Lung (tissue), 12 donors: ENCODE results near the gene FFAR3. TPM values are rescaled to one million over a fixed set of nuclear protein-coding genes. Genes with fewer than 3 reads are reported as not detected.
A peak's percentile ranks its signal among the peaks of the same experiment; 100 is the strongest.

Experiments
- ATAC-seq: fragments of 200-7000 bp; cut with Tn5 transposase; one replicate; pipeline ENCODE4 v1.9.1; 2020; ENCODE audit warnings: moderate number of reproducible peaks; ENCODE audit not compliant: insufficient read depth, low FRiP score
- DNase-seq, 3 donors: peaks; one replicate each; pipeline ENCODE4 v3.0.0-alpha.2; 2013 to 2017
- H3K27ac ChIP-seq, 2 donors: one replicate each; pipeline ENCODE4 v1.5.1; 2013; ENCODE audit warnings: mild to moderate bottlenecking in 2 of 2, moderate library complexity in 2 of 2, control low read depth in 1 of 2, inconsistent platforms in 1 of 2, low read depth in 1 of 2, low read length in 1 of 2
- H3K27me3 ChIP-seq, 3 donors: one replicate each; pipeline ENCODE4 v1.5.1; 2013; ENCODE audit warnings: low read length in 2 of 3; ENCODE audit not compliant: control insufficient read depth in 3 of 3, insufficient read depth in 3 of 3
- H3K36me3 ChIP-seq, 4 donors: one replicate each; pipeline ENCODE4 v1.5.1; 2013; ENCODE audit warnings: low read length in 4 of 4, mild to moderate bottlenecking in 1 of 4, moderate library complexity in 1 of 4; ENCODE audit not compliant: control insufficient read depth in 4 of 4, insufficient read depth in 4 of 4
- H3K4me1 ChIP-seq, 5 donors: one replicate each; pipeline ENCODE4 v1.5.1; 2013; ENCODE audit warnings: low read length in 5 of 5, mild to moderate bottlenecking in 2 of 5, moderate library complexity in 1 of 5; ENCODE audit not compliant: control insufficient read depth in 5 of 5, insufficient read depth in 5 of 5
- H3K4me3 ChIP-seq: one replicate; pipeline ENCODE4 v1.5.1; 2013; ENCODE audit warnings: mild to moderate bottlenecking, control low read depth, moderate library complexity
- H3K9ac ChIP-seq, 2 donors: one replicate each; pipeline ENCODE4 v1.5.1; 2013; ENCODE audit warnings: low read length in 2 of 2, control low read depth in 1 of 2; ENCODE audit not compliant: insufficient read depth in 1 of 2
- H3K9me3 ChIP-seq, 4 donors: one replicate each; pipeline ENCODE4 v1.5.1; 2013; ENCODE audit warnings: low read length in 3 of 4, mild to moderate bottlenecking in 1 of 4, moderate library complexity in 1 of 4; ENCODE audit not compliant: control insufficient read depth in 4 of 4, insufficient read depth in 3 of 4
- WGBS, 2 donors: extraction: QIAGEN DNeasy Blood & Tissue Kit; methylation state at CpG; one replicate each; pipeline ENCODE4 v1.1.7; 2013; 5-methylcytosine and 5-hydroxymethylcytosine counted together
- polyA plus RNA-seq, 2 donors: library from polyadenylated mRNA; stranded (reverse); fragments of 200-250 nt; gene quantifications; one replicate each; pipeline ENCODE4 v1.2.1, GENCODE V29; 2013
- total RNA-seq, 2 donors: library from RNA; depleted of rRNA in 1 of 2; stranded (reverse); fragments of >200 nt in 1 of 2; gene quantifications; one replicate each; pipeline ENCODE4 v1.2.1, GENCODE V29; 2014 to 2021
- TF ChIP-seq, protein P1 (sequence below): IDR thresholded peaks from 2 replicates; pipeline ENCODE4 v1.5.1; 2012; ENCODE audit warnings: mild to moderate bottlenecking; ENCODE audit errors: control extremely low read depth, extremely low read depth
- donor health status: control.
- donor health status: control.
- donor health status: Bipolar disorder and iron deficiency.
- donor health status: healthy.
- donor health status: DM: yes; HTN: yes; CAD: no.

The FFAR3 gene
- total and polyA plus RNA-seq, 4 donors = 0.06 to 20.9 (median 0.40) TPM

DNA sequence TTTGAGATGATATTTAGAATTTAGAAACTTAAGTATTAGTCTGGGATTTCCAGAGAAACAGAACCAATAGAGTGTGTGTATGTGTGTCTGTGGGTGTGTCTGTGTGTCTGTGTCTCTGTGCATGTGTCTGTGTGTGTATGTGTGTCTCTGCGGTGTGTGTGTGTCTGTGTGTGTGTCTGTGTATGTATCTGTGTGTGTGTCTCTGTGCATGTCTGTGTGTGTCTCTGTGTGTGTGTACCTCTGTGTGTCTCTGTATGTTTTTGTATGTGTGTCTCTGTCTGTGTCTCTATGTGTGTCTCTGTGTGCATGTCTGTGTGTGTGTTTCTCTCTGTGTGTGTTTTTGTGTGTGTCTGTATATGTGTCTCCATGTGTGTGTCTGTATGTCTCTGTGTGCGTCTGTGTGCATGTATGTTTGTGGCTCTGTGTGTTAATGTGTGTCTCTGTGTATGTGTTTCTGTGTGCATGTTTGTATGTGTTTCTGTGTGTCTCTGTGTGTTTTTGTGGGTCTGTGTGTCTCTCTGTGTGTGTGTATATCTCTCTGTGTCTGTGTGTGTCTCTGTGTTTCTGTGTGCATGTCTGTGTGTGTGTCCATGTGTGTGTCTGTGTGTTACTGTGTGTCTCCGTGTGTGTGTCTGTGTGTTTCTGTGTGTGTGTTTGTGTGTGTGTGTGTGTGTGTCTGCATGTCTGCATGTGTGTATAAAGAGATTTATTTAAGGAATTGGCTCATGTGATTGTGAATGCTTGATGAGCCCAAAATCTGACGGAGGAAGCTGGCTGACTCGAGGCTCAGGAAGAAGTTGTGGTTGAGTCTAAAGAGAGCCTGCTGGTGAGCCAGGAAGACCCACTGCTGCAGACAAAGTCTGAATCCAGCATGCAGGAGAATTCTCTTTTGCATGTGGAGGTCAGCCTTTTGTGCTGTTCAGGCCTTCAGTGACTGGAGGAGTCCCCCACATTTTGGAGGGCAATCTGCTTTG is 34.8 kb downstream of the FFAR3 start:
- TF ChIP-seq, protein P1, sequence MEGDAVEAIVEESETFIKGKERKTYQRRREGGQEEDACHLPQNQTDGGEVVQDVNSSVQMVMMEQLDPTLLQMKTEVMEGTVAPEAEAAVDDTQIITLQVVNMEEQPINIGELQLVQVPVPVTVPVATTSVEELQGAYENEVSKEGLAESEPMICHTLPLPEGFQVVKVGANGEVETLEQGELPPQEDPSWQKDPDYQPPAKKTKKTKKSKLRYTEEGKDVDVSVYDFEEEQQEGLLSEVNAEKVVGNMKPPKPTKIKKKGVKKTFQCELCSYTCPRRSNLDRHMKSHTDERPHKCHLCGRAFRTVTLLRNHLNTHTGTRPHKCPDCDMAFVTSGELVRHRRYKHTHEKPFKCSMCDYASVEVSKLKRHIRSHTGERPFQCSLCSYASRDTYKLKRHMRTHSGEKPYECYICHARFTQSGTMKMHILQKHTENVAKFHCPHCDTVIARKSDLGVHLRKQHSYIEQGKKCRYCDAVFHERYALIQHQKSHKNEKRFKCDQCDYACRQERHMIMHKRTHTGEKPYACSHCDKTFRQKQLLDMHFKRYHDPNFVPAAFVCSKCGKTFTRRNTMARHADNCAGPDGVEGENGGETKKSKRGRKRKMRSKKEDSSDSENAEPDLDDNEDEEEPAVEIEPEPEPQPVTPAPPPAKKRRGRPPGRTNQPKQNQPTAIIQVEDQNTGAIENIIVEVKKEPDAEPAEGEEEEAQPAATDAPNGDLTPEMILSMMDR = no peak
- DNase-seq (no peak), ATAC-seq (no peak)
- Histone ChIP-seq H3K27me3 (no peaks in the 10 kb centered on the region), H3K4me1 (peaks cover 0 to 5% (median 0%) of the 10 kb centered on the region in 5 donors), H3K9ac (no peak overlapping the region), H3K4me3 (no peak overlapping the region), H3K9me3 (no peaks in the 10 kb centered on the region), H3K36me3 (no peaks in the 10 kb centered on the region), H3K27ac (no peak overlapping the region)
- 62 to 68% methylated on average over 5 of the region's 5 CpGs for WGBS, 2 donors

DNA sequence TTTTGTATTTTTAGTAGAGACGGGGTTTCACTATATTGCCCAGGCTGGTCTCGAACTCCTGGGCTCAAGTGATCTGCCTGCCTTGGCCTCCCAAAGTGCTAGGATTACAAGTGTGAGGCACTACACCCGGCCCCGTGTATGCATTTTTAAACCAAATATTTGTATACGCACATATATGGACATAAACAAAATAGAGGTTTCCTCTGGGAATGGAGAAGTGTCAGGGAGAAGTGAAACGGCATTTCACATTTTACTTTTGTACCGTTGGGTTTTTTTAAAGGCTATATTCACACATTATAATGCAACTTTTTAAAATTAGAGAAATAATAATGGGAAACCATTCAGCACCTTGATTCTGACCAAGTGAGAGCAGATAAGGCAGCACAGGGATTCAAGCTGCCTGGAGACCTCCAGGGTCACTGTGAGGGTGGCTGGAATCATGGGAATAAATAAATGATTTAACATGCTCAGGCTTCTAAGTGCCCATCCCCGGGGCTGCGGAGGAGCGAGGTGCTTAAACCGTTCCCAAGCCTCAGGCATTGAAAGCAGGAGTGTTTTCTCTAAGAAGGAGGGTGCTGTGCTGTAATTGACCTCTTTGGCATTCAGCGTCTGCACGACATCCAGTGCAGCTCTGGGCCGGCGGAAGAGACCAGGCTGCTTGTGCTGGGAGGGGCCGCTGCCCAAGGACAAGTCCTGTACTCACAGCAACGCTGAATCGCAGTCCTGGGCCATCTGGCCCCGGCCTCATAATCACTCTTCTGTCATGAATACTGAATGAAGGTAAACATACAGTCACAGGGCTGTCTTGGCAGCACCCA is 37.3 kb downstream of the FFAR3 start:
- Histone ChIP-seq H3K36me3 (no peaks in the 10 kb centered on the region), H3K27me3 (no peaks in the 10 kb centered on the region), H3K4me1 (peaks cover 0 to 5% (median 0%) of the 10 kb centered on the region in 5 donors), H3K27ac (no peak overlapping the region), H3K9me3 (no peaks in the 10 kb centered on the region), H3K9ac (no peak overlapping the region), H3K4me3 (no peak overlapping the region)
- WGBS, 2 donors = 48 to 71% methylated on average over 19 of the region's 19 CpGs
- DNase-seq (peak in 1 of 3 donors; percentile 37), ATAC-seq (no peak)
- TF ChIP-seq, protein P1 = no peak

DNA sequence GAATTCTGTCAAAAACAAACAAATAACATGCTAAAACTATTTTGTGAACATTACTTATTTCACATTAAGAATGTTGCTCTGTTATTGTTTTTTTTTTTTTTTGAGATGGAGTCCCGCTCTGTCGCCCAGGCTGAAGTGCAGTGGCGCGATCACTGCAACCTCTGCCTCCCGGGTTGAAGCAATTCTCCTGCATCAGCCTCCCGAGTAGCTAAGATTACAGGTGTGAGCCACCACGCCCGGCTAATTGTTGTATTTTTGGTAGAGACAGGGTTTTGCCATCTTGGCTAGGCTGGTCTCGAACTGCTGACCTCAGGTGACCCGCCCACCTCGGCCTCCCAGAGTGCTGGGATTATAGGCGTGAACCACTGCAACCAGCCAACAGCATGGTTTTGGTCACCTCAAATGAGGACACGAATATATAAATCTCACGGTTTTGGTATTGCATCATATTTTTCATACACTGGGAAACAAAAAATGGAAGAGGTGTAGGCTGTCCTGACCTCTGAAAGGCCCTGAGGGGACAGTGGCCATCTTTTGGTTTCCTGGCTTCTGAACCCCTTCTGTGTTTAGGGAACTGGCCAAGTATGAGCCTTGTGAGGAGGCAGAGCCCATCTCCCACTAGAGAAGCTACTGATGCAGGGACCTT is 38.1 kb downstream of the FFAR3 start:
- H3K4me1 ChIP-seq = peaks cover 0 to 5% (median 0%) of the 10 kb centered on the region in 5 donors
- no peaks in the 10 kb centered on the region for H3K27me3 ChIP-seq
- H3K9me3 ChIP-seq = no peaks in the 10 kb centered on the region
- H3K36me3 ChIP-seq = no peaks in the 10 kb centered on the region
- TF ChIP-seq, protein P1 = no peak
- no peak overlapping the region for H3K9ac ChIP-seq
- 92 to 93% methylated on average over 14 of the region's 14 CpGs for WGBS, 2 donors
- DNase-seq = no peak
- H3K27ac ChIP-seq = no peak overlapping the region
- ATAC-seq = no peak
- H3K4me3 ChIP-seq = no peak overlapping the region
